Measurements from ENCODE around the gene RNASE9.

RNASE9 gene

GRCh38 chr14:20551606-20552005 is 9.2 kb downstream of the RNASE9 start (continued):
- TF ChIP-seq ZSCAN5A (tag by site-specific recombination; IDR thresholded peaks at IDR 0.05) (no peak), ZFP41 (tag by site-specific recombination; IDR thresholded peaks at IDR 0.05; ENCODE audit: borderline replicate concordance) (no peak), ZNF404 (tag by site-specific recombination; IDR thresholded peaks at IDR 0.05) (no peak)

DNA sequence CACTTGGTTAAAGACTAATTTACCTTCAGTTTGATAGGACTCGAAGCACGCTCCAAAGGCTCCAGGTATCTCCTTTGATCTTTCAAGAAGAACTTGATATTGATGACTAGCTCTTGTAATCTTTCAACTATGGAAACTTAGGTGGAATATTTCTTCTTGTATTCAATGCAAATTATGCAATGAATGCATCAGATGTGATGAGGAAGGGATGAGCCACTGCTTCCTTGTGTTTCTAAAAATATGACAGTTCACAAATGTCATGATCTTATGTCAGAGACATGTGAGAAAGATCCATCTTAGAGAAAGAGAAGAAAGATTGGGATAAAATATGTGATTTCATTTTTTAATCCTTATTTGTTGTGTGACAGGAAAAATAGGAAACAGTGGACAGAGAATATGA is 9.9 kb downstream of the RNASE9 start:
- POLR2A ChIA-PET: no interaction called here

DNA sequence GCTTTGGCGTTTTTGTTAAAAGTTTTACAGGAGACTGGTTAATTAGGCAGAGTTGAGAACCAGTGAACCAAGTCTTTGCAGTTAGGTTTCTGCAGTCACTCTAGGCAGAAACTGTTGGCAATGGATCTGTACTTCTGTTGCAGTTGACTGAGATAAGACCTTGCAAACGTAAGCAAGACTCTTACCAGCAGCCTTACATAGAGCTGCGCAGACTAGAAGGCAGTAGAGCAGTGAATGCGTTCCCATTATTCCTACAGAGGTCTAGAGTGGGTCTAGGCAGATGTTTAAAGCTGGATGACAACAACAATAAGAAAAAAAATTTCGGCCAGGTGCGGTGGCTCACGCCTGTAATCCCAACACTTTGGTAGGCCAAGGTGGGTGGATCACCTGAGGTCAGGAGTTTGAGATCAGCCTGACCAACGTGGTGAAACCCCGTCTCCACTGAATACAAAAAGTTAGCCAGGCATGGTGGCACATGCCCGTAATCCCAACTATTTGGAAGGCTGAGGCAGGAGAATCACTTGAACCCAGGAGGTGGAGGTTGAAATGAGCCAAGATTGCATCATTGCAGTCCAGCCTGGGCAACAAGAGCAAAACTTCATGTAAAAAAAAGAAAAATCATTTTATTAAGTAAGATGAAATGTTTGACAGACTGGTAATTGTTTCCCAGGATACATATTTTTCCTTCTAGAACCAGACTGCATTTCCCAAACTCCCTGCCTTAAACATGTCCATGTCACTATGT is 12.3 kb downstream of the RNASE9 start:
- Histone ChIP-seq H3K4me1 (ENCODE audit: control insufficient read depth, insufficient read depth, low read length) (no peaks in the 10 kb centered on the region), H3K4me3 (ENCODE audit: low read depth, low read length) (no peak overlapping the region), H3K9me3 (ENCODE audit: control insufficient read depth, insufficient read depth, low read depth, low read length) (no peaks in the 10 kb centered on the region), H3K36me3 (ENCODE audit: control insufficient read depth in 2 of 2, insufficient read depth in 1 of 2, low read length in 2 of 2) (no peaks in the 10 kb centered on the region), H3K27ac (ENCODE audit: extremely low read depth, low read depth, low read length) (no peak overlapping the region)
- ChIA-PET POLR2A (no interaction called here), CTCF (interaction anchor here (0.5 to 1.0 kb wide), 6 partner anchors 14 to 221 kb away, joined by 3 to 5 read pairs (median 3); no protein-coding TSS in a partner anchor)
- TF ChIP-seq ZNF645 (tag by site-specific recombination; IDR thresholded peaks at IDR 0.05) (no peak), ZBTB21 (tag by site-specific recombination; IDR thresholded peaks at IDR 0.05) (no peak), ZNF112 (tag by site-specific recombination; IDR thresholded peaks at IDR 0.05) (no peak), ZNF677 (tag by site-specific recombination; IDR thresholded peaks at IDR 0.05) (no peak), ZNF174 (tag by site-specific recombination; IDR thresholded peaks at IDR 0.05) (no peak), ZNF404 (tag by site-specific recombination; IDR thresholded peaks at IDR 0.05) (no peak), ZNF223 (tag by site-specific recombination; IDR thresholded peaks at IDR 0.05) (no peak), HOXD13 (CRISPR knock-in tag; IDR thresholded peaks at IDR 0.05; ENCODE audit: borderline replicate concordance) (no peak), ZNF2 (tag by site-specific recombination; IDR thresholded peaks at IDR 0.05) (no peak), ZNF610 (tag by site-specific recombination; IDR thresholded peaks at IDR 0.05; ENCODE audit: borderline replicate concordance) (no peak), GFI1B (tag by site-specific recombination; IDR thresholded peaks at IDR 0.05) (no peak)
- TF ChIP-seq, protein P1, sequence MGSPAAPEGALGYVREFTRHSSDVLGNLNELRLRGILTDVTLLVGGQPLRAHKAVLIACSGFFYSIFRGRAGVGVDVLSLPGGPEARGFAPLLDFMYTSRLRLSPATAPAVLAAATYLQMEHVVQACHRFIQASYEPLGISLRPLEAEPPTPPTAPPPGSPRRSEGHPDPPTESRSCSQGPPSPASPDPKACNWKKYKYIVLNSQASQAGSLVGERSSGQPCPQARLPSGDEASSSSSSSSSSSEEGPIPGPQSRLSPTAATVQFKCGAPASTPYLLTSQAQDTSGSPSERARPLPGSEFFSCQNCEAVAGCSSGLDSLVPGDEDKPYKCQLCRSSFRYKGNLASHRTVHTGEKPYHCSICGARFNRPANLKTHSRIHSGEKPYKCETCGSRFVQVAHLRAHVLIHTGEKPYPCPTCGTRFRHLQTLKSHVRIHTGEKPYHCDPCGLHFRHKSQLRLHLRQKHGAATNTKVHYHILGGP (tag by site-specific recombination; IDR thresholded peaks at IDR 0.05): no peak

More for the DNA sequence above, 9.9 kb downstream of the RNASE9 start:
- H3K36me3 ChIP-seq (ENCODE audit: control insufficient read depth in 2 of 2, insufficient read depth in 1 of 2, low read length in 2 of 2): no peaks in the 10 kb centered on the region
- no peak overlapping the region for H3K27ac ChIP-seq (ENCODE audit: extremely low read depth, low read depth, low read length)
- no peak overlapping the region for H3K4me3 ChIP-seq (ENCODE audit: low read depth, low read length)
- H3K9me3 ChIP-seq (ENCODE audit: control insufficient read depth, insufficient read depth, low read depth, low read length): no peaks in the 10 kb centered on the region
- TF ChIP-seq SALL2 (tag by site-specific recombination; IDR thresholded peaks at IDR 0.05; ENCODE audit: borderline replicate concordance): no peak
- no peak for TF ChIP-seq ZNF596 (tag by site-specific recombination; IDR thresholded peaks at IDR 0.05)
- TF ChIP-seq, protein P1 (tag by site-specific recombination; IDR thresholded peaks at IDR 0.05): no peak
- no peak for TF ChIP-seq ZNF768 (tag by site-specific recombination; IDR thresholded peaks at IDR 0.05)
- TF ChIP-seq ZNF623 (tag by site-specific recombination; IDR thresholded peaks at IDR 0.05): no peak
- CTCF ChIA-PET: interaction anchor here (0.8 kb wide), 1 partner anchor 12 kb away, joined by 3 read pairs; no protein-coding TSS in a partner anchor
- no peaks in the 10 kb centered on the region for H3K4me1 ChIP-seq (ENCODE audit: control insufficient read depth, insufficient read depth, low read length)

Measured in HEK293 (cell line).